Hindlimb muscle (tissue), 1 donor: ENCODE measurements around the gene CHRNB2. TPM values are rescaled to one million over a fixed set of nuclear protein-coding genes. Genes with fewer than 3 reads are reported as not detected.

Experiments used
- polyA plus RNA-seq: library from polyadenylated mRNA; unstranded; fragments of 120-200 nt; gene quantifications from one replicate; pipeline ENCODE4 v1.2.1, GENCODE V29; 2013; ENCODE audit not compliant: insufficient read length

CHRNB2 gene
- polyA plus RNA-seq, 1 donor, result 0.26 TPM

Other genes with a start within 250 kb of the CHRNB2 start
- not detected for gene AQP10, start 246.7 kb upstream of the CHRNB2 start, polyA plus RNA-seq
- 22.4 TPM for gene ATP8B2, start 242.3 kb upstream of the CHRNB2 start, polyA plus RNA-seq
- gene IL6R, start 162.4 kb upstream of the CHRNB2 start, polyA plus RNA-seq, result 7.7 TPM
- 3.3 TPM for gene TDRD10, start 65.6 kb upstream of the CHRNB2 start, polyA plus RNA-seq
- gene SHE, start 65.4 kb upstream of the CHRNB2 start, polyA plus RNA-seq, result 9.9 TPM
- gene UBE2Q1, start 9.1 kb upstream of the CHRNB2 start, polyA plus RNA-seq, result 64.9 TPM
- 52.4 TPM for gene ADAR, start 40.4 kb downstream of the CHRNB2 start, polyA plus RNA-seq